GM12878 (cell line): ENCODE data around the gene SETBP1.

Experiments
- BACH1 ChIP-seq: fragments of 450-650 bp; IDR thresholded peaks from 2 replicates; pipeline ENCODE4 v1.6.1; 2017; ENCODE audit warnings: mild to moderate bottlenecking, borderline replicate concordance
- CBFB ChIP-seq: IDR thresholded peaks from 2 replicates; pipeline ENCODE4 v1.6.1; 2016; ENCODE audit warnings: antibody characterized with exemption, low read depth
- EGR1 ChIP-seq, 2 experiments: IDR thresholded peaks; 1 replicate in 1 of 2; 2 replicates in 1 of 2; pipeline ENCODE4 v1.6.1; 2011 to 2012; ENCODE audit warnings: low read depth in 2 of 2, low read length in 2 of 2, borderline replicate concordance in 1 of 2, mild to moderate bottlenecking in 1 of 2, moderate library complexity in 1 of 2
- EZH2 ChIP-seq: IDR thresholded peaks from 2 replicates; pipeline ENCODE4 v1.6.1; 2012; ENCODE audit warnings: low read depth, mild to moderate bottlenecking, control low read depth, inconsistent platforms, low read length, borderline replicate concordance; ENCODE audit not compliant: control insufficient read depth
- NFIC ChIP-seq: IDR thresholded peaks from 2 replicates; pipeline ENCODE4 v1.6.1; 2012; ENCODE audit warnings: low read depth, mild to moderate bottlenecking, inconsistent platforms, low read length, moderate library complexity
- POLR2A ChIP-seq: IDR thresholded peaks from 2 replicates; pipeline ENCODE4 v1.6.1; 2011; ENCODE audit warnings: low read depth, mild to moderate bottlenecking, low read length
- SIN3A ChIP-seq: IDR thresholded peaks from 2 replicates; pipeline ENCODE4 v1.6.1; 2012; ENCODE audit warnings: low read depth, low read length, improper control_type of control experiment
- SMC3 ChIP-seq: IDR thresholded peaks from 2 replicates; pipeline ENCODE4 v1.6.1; 2011; ENCODE audit warnings: low read length, improper control_type of control experiment, borderline replicate concordance
- TF ChIP-seq, protein P1 (sequence below), 3 experiments: IDR thresholded peaks in 2 of 3; conservative IDR thresholded peaks in 1 of 3; 2 replicates each; pipeline ENCODE4 v1.5.1; 2011; ENCODE audit warnings: low read depth in 3 of 3, low read length in 3 of 3, mild to moderate bottlenecking in 3 of 3, control low read depth in 2 of 3, moderate library complexity in 2 of 3, inconsistent platforms in 1 of 3, mixed read lengths in 1 of 3; ENCODE audit not compliant: control insufficient read depth in 2 of 3, insufficient read depth in 1 of 3; ENCODE audit errors: extremely low read depth in 1 of 3
- TF ChIP-seq, protein P2 (sequence below): IDR thresholded peaks from 2 replicates; pipeline ENCODE4 v1.6.1; 2011; ENCODE audit warnings: borderline replicate concordance, low read depth, mild to moderate bottlenecking, moderate library complexity, mixed read lengths, low read length; ENCODE audit not compliant: insufficient read depth; ENCODE audit errors: extremely low read length
- TF ChIP-seq, protein P3 (sequence below): IDR thresholded peaks from 2 replicates; pipeline ENCODE4 v1.6.1; 2012; ENCODE audit warnings: low read depth, low read length, improper control_type of control experiment

DNA sequence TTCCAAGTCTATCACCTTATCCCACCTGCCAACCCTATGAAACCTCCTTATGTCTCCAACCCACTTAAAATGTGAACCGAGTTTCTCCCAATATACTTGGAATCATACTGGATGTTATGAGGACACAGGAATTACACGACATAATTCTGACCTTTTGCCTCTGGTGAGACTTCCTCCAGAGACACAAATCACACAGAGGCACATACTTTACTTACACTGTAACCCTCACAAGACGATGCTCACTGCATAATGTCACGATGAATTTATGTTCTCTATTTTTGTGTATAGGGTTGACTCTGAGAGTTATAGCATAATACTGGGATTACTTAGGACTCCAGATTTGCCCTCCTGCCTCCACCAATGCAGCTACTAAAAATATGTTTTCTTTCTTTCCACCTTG, 28.0 kb upstream of the SETBP1 start:
- TF ChIP-seq, protein P1, sequence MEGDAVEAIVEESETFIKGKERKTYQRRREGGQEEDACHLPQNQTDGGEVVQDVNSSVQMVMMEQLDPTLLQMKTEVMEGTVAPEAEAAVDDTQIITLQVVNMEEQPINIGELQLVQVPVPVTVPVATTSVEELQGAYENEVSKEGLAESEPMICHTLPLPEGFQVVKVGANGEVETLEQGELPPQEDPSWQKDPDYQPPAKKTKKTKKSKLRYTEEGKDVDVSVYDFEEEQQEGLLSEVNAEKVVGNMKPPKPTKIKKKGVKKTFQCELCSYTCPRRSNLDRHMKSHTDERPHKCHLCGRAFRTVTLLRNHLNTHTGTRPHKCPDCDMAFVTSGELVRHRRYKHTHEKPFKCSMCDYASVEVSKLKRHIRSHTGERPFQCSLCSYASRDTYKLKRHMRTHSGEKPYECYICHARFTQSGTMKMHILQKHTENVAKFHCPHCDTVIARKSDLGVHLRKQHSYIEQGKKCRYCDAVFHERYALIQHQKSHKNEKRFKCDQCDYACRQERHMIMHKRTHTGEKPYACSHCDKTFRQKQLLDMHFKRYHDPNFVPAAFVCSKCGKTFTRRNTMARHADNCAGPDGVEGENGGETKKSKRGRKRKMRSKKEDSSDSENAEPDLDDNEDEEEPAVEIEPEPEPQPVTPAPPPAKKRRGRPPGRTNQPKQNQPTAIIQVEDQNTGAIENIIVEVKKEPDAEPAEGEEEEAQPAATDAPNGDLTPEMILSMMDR (IDR thresholded peaks at IDR 0.05 in 2 of 3, conservative IDR thresholded peaks at IDR 0.05 in 1 of 3; ENCODE audit: control insufficient read depth in 2 of 3, extremely low read depth in 1 of 3, insufficient read depth in 1 of 3, low read depth in 3 of 3, low read length in 3 of 3), result no peak
- no peak for TF ChIP-seq SMC3
- no peak for TF ChIP-seq EGR1 (IDR thresholded peaks at IDR 0.05; ENCODE audit: borderline replicate concordance in 1 of 2, low read depth in 2 of 2, low read length in 2 of 2)
- TF ChIP-seq BACH1, result no peak
- TF ChIP-seq, protein P2, sequence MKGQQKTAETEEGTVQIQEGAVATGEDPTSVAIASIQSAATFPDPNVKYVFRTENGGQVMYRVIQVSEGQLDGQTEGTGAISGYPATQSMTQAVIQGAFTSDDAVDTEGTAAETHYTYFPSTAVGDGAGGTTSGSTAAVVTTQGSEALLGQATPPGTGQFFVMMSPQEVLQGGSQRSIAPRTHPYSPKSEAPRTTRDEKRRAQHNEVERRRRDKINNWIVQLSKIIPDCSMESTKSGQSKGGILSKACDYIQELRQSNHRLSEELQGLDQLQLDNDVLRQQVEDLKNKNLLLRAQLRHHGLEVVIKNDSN, result no peak
- TF ChIP-seq, protein P3, sequence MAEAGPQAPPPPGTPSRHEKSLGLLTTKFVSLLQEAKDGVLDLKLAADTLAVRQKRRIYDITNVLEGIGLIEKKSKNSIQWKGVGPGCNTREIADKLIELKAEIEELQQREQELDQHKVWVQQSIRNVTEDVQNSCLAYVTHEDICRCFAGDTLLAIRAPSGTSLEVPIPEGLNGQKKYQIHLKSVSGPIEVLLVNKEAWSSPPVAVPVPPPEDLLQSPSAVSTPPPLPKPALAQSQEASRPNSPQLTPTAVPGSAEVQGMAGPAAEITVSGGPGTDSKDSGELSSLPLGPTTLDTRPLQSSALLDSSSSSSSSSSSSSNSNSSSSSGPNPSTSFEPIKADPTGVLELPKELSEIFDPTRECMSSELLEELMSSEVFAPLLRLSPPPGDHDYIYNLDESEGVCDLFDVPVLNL, result no peak
- no peak for TF ChIP-seq NFIC
- TF ChIP-seq CBFB, result no peak
- TF ChIP-seq POLR2A, result no peak
- TF ChIP-seq EZH2, result no peak
- TF ChIP-seq SIN3A, result no peak
